A549 (cell line): ENCODE data around the gene NRN1L.

Experiments
- CEBPB ChIP-seq, 2 experiments: fragments of >200 bp in 1 of 2; sonication (Bioruptor Twin) in 1 of 2; formaldehyde crosslinking in 1 of 2; IDR thresholded peaks; 2 replicates each; pipeline ENCODE4 v1.6.1; 2012 to 2016
- CHD2 ChIP-seq: fragments of 150-350 bp; IDR thresholded peaks from 2 replicates; pipeline ENCODE4 v1.6.1; 2014; ENCODE audit warnings: low read length; ENCODE audit not compliant: partially characterized antibody
- CHD4 ChIP-seq: fragments of 200-600 bp; sonication (generic); IDR thresholded peaks from 2 replicates; pipeline ENCODE4 v1.6.1; 2016; ENCODE audit warnings: antibody characterized with exemption, mild to moderate bottlenecking, borderline replicate concordance
- CTCF ChIP-seq: fragments of >200 bp; sonication (Bioruptor Twin); formaldehyde crosslinking; IDR thresholded peaks from 3 replicates; pipeline ENCODE4 v1.5.1; 2016
- EP300 ChIP-seq, 2 experiments: fragments of >200 bp; sonication (Bioruptor Twin); formaldehyde crosslinking; IDR thresholded peaks; 2 replicates in 1 of 2; 3 replicates in 1 of 2; pipeline ENCODE4 v1.6.1; 2016 to 2017
- HEYL ChIP-seq: fragments of 250-450 bp; sonication (Bioruptor Pico); IDR thresholded peaks from 2 replicates; pipeline ENCODE4 v1.8.0; 2021; ENCODE audit warnings: mild to moderate bottlenecking, moderate library complexity
- MAZ ChIP-seq: fragments of 150-350 bp; IDR thresholded peaks from 2 replicates; pipeline ENCODE4 v1.6.1; 2014; ENCODE audit warnings: antibody characterized with exemption, low read depth, low read length, borderline replicate concordance
- NR3C1 ChIP-seq: fragments of >200 bp; sonication (Bioruptor Twin); formaldehyde crosslinking; IDR thresholded peaks from 3 replicates; pipeline ENCODE4 v1.6.1; 2017
- POLR2A ChIP-seq: IDR thresholded peaks from 2 replicates; pipeline ENCODE4 v1.6.1; 2012; ENCODE audit warnings: mild to moderate bottlenecking, low read length
- RFX5 ChIP-seq: fragments of 450-650 bp; IDR thresholded peaks from 2 replicates; pipeline ENCODE4 v1.7.1; 2014; ENCODE audit warnings: antibody characterized with exemption, mild to moderate bottlenecking, moderate library complexity
- ZC3H11A ChIP-seq: fragments of 450-650 bp; IDR thresholded peaks from 2 replicates; pipeline ENCODE4 v1.6.1; 2014; ENCODE audit warnings: antibody characterized with exemption, mild to moderate bottlenecking
- ZNF302 ChIP-seq: fragments of 250-450 bp; sonication (Bioruptor Pico); IDR thresholded peaks from 2 replicates; pipeline ENCODE4 v1.9.0; 2021; ENCODE audit warnings: inconsistent platforms, mild to moderate bottlenecking, moderate library complexity
- TF ChIP-seq, protein P1 (sequence below): IDR thresholded peaks from 2 replicates; pipeline ENCODE4 v1.6.1; 2012

- TF ChIP-seq CHD2 (no peak), CTCF (no peak), EP300 (IDR thresholded peaks at IDR 0.05) (no peak), HEYL (CRISPR knock-in tag) (no peak), CHD4 (no peak), RFX5 (no peak), NR3C1 (no peak), MAZ (no peak), POLR2A (no peak), ZC3H11A (no peak), CEBPB (IDR thresholded peaks at IDR 0.05) (no peak), ZNF302 (no peak)
- TF ChIP-seq, protein P1, sequence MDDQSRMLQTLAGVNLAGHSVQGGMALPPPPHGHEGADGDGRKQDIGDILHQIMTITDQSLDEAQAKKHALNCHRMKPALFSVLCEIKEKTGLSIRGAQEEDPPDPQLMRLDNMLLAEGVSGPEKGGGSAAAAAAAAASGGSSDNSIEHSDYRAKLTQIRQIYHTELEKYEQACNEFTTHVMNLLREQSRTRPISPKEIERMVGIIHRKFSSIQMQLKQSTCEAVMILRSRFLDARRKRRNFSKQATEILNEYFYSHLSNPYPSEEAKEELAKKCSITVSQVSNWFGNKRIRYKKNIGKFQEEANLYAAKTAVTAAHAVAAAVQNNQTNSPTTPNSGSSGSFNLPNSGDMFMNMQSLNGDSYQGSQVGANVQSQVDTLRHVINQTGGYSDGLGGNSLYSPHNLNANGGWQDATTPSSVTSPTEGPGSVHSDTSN: no peak
Measured at GRCh38 chr16:67879936-67880335, 4.7 kb upstream of the NRN1L start.
